Activated T-cell treated with anti-CD3 and anti-CD28 coated beads, Interleukin-2, amount 50 U/mL, for 48 hours (primary cell): Measurements from ENCODE around the gene CBX6.
A peak's percentile ranks its signal among the peaks of the same experiment; 100 is the strongest.
"Not testable (repeated sequence)": the region's sequence is repeated elsewhere in the genome, so short reads cannot be mapped to it uniquely, and the experiment has no call there.

Experiments used
- DNase-seq, 2 experiments: peaks; one replicate each; pipeline ENCODE4 v3.0.0-alpha.2; 2020

The CBX6 gene

DNA sequence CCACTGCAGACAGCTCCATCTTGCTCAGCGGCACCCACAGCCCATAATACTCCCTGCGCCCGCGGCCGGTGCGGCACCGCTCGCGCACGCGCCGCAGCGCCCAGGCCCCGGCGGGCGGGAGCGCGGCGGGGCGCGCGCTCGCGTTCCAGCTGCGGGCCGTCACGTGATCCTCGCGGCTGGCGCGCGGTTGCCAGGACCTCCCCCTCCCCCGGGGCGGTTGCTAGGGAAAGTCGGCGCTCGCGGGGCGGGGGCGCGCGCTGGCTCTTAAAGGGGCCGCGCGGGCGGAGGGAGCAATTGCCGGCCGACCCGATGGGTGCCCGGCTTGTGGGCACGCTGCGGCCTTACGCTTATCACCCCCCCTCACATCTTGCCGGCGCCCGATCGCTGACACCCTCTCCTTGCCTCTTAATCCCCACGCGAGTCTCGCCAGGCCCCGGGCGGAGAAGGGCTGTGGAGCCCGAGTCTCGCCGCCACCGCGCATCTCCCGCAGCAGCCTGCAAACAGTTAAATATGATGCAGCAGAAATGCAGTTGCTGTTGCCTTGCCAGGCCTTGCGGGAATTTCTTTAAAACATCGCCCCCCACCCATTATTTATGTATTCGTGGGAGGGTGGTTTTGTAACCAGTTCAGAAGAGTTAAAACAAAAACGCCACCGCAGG is at the start of gene CBX6:
Gene CBX6, minus strand, starts transcription at position 45 of the 659 bp plus-strand sequence. Its CDS starts 26 bp downstream, at position 19.
- peak; percentile 95 to 97 for DNase-seq

DNA sequence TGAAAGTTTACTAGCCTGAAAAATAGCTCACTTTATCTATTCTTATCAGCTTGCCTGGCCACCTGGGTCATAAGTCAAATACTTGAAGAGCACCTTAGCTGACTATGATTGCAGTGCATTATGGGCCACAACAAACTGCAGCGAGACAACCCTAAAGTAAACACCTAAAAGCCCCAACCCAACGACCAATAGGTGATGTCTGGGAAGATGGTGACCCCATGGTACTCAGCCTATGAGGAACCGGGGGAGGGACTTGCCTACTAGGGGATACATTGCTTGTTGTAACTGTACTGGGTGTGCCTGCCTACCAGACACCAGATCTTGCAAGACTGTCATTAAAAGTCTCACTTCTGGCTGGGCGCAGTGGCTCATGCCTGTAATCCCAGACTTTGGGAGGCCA is 49.8 kb upstream of the CBX6 start:
- DNase-seq = no peak

DNA sequence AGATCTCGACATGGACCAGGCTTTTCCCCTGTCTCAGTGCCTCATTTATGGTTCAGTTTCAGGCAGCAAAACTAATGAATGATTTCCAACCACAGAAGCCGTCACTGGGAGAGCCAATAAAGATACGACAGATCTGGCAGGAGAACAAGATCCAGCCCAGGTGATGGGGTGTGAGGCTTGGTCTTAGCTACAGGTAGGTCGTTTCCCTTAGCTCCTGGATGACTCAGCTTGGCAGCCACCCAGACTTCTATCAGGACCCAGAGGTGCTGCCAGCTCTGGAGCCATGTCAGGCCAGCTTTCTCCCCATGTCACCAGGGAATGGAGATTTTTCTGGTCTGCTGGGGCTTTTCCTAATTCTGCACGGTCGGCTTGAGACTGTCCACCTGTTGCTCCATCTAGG is 49.1 kb upstream of the CBX6 start:
- DNase-seq = no peak

DNA sequence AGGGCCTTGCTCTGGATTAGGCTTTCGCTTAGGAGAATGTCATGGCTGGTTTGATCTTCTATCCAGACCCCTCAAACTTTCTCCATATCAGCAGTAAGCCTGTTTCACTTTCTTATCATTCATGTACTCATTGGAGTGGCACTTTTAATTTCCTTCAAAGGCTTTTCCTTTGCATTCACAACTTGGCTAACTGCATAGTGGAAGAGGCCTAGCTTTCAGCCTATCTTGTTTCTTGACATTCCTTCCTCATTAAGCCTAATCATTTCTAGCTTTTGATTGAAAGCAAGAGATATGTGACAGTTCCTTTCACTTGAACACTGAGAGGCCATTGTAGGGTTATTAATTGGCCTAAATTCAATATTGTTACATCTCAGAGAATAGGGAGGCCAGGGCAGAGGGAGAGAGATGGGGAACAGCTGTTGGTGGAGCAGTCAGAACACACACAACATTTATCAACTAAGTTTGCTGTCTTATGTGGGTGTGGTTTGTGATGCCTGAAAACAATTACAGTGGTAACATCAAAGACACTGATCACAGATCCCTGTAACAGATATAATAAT is 47.7 kb upstream of the CBX6 start:
- DNase-seq = no peak

DNA sequence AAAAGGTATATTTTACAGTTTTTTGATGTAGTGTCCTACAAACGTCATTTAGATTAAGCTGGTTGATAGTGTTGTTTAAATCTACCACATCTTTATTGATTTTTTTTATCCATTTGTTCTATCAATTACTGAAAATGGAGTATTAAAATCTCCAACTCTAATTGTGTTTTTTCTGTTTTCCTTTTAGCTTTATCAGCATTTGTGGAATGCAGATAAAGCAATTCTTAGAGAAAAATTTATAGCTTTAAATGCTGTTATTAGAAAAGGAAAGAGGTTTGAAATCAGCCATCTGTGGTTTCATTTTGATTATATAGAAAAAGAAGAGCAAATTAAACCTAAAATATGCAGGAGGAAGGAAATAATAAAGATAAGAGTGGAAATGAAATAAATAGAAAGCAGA is 39.4 kb upstream of the CBX6 start:
- no peak for DNase-seq

DNA sequence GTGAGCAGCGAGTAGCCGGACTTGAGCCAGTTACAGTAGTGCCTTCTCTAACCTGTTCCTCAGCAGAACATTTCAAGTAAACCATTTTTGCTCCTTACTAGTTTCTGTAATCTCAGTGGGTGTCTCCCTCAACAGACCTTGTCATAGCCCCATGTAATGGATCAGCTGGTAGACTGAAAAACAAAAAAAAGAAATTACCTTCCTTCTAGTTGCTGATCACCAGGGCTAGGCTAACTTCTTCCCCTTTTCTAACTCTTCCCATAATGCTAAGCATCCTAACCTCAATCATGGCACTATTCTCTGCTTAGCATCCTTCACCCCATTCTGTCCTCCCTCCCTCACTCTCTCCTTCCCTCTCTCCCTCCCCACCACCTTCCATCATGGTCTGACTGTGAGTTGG is 35.8 kb upstream of the CBX6 start:
- no peak for DNase-seq

DNA sequence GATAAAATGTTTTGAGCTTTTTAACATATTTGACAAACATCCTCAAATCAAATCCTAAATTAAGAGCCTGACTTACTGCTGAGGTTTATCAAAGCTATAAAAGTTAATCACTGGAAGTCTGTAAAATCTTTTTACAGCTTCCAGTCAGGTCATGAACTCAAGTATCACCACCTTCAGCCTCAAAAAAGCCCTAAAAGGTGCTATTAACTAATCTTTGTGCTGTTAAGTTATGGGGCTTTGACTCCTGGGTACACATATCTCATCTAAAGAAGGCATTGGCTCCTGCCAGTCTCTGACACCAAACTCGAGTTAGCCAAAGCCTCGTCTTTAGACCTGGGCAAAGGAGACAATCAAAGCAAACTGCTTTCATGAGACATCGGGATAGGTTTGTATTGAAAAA is 34.0 kb upstream of the CBX6 start:
- DNase-seq = no peak

DNA sequence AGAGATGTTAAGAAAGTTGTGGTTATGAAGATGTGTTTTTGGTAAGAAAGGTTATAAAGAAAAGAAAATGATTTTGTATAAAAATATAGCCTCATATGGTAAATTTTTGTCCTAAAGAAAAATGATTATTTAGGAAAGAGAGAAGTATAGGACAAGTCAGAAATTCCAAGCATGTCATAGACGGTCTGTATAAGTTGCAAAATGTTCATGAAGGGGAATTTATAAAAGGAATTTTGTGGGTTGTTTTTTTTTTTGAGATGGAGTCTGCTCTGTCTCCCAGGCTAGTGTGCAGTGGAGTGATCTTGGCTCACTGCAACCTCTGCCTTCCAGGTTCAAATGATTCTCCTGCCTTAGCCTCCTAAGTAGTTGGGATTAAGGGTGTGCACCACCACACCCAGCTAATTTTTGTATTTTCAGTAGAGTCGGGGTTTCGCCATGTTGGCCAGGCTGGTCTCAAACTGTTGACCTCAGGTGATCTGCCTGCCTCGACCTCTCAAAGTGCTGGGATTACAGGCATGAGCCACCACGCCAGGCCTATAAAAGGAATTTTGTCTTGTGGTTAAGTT is 32.1 kb upstream of the CBX6 start:
- not testable (repeated sequence) for DNase-seq

DNA sequence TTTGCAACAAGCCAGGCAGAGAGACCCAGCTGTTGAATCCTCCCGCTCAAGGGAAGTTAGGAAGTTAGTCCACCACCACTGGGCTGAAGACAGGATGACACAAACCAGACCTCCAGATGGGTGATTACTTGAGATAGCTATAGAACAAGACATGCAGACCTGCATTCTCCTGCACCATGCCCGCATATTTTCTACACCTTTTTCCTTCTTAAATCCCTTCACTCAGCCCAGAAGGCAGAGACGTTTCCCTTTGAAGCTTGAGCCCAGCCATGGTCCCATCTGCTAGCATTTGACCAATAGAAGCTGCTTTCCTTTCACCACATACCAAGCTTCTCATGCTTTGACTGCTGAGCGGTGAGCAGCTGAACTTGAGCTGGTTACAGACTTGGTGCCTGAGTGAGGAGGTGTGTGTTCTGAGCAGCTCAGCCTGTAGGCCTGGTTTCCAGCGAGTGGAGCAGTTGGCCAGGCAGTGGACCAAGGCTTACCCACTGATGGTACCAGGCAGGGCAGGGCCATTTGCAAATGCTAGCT is 29.2 kb upstream of the CBX6 start:
- no peak for DNase-seq

DNA sequence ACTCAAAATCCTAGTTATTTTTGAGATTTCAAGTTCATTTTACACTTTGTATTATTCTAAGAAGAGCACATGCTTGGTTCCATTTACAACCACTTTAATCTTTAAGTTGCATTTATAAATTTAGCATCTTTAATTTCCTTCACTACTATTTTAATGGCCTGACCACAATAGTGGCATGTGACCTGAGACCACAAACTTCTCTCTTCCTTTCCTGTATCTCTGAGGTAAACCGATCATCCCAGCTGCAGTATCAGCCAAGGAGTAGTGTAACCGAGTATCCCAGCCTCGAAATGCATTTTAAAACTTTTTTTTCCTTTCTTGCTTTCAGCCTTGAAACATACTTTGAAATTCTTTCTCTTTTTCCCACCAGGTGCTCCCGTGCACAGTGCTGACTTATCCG is 28.7 kb upstream of the CBX6 start:
- no peak for DNase-seq

DNA sequence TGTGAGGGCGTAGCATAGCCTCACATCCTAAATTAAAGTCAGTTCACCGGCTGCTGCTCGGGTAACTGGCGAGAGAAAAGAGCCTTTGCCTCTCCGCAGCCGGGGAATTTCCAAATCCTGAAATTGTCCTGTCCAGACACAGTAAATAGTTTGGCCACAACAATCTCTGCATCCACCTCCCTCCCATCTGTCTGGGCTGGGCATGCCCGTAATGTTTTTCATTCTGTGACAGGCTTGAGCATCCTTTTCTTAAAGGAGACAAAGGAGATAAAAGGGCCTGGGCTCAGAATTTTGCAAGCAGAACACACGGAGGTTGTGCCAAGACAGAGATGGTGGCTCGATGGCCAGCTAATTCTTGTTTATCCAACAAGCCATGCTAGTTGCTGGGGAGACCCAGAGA is 19.2 kb upstream of the CBX6 start:
- DNase-seq = no peak

DNA sequence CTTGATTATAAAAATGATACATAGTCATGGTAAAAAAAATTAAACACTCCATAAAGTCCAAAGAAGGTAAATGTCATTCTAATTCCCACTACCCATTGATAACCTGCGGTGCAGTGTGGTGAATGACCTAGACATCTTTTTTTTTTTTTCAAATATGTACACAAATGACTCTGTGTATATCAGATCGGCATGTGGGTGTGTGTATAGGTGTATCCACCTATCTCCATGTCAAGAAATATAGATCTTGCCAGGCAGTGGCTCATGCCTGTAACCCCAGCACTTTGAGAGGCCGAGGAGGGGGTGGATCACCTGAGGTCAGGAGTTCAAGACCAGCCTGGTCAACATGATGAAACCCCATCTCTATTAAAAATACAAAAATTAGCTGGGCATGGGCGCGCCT is 18.4 kb upstream of the CBX6 start:
- DNase-seq = no peak

DNA sequence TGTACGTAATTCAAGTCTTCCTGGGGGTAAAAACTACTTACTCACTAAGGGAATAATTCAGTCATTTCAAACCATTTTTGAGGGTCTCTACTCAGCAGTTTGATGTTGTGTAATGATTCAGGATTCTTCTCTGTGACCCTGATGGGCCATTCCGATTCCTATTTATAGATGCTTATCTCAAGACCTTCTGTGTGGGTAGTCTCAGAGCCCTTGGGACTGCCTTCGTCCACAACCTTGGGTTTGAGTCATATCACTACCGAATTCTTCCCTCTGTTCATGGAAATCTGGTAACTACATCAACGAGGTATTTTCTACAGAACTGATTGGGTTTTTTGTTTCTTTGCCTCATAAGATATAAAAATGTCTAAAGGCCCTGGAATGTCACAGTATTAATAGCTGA is 14.3 kb upstream of the CBX6 start:
- DNase-seq = no peak

DNA sequence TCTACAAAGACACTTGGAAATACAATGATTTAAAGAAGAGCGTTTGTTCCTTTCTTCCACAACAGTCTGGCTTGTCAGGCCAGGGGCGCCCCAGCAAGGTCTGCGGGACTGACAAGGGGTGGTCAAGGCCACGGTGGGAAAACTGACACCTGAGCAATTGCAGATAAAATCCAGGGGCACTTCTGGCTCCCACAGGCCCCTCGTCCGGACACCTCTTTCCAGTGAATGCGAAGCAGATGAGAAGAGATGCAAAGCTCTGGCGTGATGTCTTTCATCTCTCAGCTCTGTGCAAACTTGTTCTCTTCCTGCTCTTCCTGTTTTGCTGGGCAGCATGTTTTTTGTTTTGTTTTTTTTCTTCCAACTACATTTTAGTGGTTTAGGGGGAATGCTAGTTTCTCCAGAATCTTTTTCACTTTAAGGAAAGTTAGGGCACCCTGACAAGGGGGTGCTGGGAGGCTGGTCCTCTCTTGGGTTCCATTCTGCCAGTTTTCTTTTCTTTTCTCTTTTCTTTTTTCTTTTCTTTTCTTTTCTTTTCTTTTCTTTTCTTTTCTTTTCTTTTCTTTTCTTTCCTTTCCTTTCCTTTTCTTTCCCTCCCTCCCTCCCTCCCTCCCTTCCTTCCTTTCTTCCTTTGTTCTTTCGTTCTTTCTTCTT is 11.1 kb upstream of the CBX6 start:
- no peak for DNase-seq

DNA sequence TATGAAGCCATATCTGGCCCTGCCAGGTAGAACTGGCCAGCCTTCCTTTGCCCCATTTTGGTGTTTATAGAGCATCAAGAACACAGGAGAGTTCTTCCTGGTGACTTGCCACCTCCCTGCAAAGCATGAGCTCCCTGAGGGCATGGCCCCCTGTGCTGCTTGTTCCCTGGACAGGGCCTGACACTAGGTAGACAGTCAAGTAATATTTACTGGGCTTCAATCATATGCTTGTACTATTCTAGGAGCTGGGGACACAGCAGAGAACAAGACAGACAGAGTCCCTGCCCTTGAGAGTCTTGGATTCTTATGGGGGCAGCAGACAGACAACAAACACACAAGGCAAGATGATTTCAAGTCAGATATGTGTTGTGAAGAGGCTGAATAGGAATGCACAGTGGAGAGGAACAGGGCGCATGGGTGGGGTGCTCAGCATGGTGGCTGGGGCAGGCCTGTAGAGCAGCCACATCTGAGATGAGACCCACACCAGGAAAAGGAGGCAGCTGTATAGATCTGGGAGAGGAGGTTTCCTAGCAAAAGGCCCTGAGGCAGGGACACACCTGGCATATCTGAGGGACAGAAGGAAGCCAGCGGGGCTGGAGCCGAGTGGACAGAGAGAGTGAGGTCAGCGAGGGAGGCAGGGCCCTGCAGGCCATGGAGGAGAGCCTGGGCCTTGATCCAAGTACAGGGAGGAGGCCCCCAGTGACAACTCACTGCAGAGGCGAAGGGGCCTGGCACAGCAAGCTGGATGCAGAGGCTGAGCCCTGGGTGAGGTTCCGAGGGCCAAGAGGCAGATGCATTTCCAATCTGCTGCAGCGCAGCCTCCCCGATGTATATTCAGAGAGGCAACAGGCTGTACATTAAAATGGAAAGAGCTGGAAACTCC is 10.2 kb upstream of the CBX6 start:
- DNase-seq = no peak

DNA sequence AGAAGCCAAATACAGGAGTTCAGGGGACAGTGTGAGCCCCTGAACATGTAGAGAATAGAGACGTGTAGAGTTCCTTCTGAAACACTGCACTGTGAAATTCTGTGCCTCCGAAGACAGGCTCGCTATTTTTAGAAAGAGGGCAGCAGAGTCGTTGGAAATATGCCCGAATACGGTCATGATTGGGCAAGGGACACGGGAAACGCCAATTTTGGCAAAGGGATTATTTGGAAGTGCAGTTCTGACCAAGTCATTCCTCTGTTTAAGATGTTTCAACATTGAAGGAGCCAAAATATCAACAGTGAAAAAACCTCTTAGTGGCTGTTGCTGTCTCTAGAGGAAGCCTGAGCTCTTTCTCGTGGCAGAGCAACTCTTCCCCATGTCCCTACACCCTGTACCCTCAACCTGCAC is 9.5 kb upstream of the CBX6 start:
- DNase-seq = no peak

DNA sequence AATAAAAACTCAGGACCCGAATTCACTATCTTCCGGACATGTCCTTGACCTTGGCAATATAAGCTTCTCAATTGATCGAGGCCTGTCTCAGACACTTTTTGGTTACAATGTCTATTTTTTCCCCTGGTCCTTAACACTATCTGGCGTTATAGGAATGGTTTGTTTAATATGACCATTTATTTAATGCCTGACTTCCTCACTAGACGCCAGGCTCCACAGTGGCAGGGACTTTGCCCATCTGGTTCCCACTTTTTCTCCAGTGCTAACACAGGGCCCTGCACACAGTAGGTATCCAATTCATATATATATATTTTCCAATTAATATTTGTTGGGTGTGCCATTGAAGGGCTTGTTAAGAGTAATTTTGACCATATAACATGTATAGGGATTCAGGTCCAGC is 7.9 kb upstream of the CBX6 start:
- no peak for DNase-seq

DNA sequence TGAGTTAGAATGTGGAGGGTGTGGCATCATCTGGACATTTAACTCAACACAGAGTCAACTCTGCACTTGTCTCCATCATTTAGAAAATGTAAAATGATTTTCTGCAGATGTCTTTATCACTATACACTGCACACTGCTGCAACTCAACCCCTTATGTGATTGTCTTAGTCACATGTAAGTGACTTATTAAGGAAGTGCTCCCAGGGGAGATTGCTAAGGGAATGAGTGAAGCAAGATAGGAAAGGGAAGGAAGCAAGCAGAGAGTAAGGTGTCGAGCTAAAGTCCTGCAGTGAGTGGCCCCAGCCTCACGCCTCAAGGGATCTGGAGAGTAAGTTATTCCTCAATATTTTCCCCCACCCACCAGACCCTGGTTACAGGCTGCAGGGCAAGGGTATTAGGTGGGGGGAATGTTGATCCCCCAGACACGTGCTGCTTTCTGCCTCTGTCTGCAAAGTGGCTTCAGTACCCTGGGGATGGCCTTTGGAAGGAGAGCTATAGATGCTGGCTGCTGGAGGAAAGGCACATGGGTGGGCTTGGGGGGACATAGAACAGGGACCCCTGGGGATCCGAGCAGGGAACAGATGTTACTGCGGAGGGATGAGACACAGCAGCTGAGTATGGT is 7.2 kb upstream of the CBX6 start:
- DNase-seq = no peak

DNA sequence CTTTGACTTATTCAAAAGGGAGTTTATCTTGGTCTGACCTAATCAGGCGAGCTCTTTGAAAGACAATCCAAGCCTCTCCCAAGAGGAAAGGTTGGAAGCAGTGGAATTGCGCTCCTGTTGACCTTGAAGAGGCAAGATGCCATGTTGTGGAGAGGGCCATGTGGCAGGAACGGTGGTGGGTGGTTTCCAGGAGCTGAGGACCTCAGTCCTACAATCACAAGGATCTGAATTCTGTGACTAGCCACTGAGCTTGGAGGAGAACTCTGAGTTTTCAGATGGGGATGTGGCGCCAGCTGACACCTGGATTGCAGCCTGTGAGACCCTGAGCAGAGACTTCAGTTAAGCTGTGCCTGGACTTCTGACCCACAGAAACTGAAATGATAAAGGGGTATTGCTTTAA is 6.0 kb upstream of the CBX6 start:
- no peak for DNase-seq

DNA sequence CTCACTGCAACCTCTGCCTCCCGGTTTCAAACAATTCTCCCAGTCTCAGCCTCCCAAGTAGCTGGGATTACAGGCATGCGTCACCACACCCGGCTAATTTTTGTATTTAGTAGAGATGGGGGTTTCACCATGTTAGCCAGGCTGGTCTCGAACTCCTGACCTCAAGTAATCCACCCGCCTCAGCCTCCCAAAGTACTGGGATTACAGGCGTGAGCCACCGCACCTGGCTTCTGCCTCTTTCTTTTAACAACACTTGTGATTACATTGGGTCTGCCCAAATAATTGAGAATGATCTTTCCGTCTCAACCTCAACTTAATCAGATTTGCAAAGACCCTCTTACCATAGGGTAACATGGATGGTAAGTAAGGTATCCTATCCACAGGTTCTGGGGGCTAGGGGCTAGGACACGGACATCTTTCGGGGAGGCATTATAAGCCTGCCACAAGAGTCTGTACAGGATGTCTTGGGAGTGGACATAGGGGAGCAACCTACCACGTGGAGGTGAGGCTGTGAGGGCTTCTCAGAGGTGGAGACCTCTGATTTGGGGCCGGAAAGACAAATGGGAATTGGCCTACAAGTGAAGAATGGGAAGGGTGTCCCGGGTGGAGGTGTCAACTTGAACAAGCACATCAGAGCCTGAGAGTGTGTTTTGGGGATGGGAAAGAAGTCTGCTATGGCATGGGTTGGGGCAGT is 2.7 kb upstream of the CBX6 start:
- no peak for DNase-seq

DNA sequence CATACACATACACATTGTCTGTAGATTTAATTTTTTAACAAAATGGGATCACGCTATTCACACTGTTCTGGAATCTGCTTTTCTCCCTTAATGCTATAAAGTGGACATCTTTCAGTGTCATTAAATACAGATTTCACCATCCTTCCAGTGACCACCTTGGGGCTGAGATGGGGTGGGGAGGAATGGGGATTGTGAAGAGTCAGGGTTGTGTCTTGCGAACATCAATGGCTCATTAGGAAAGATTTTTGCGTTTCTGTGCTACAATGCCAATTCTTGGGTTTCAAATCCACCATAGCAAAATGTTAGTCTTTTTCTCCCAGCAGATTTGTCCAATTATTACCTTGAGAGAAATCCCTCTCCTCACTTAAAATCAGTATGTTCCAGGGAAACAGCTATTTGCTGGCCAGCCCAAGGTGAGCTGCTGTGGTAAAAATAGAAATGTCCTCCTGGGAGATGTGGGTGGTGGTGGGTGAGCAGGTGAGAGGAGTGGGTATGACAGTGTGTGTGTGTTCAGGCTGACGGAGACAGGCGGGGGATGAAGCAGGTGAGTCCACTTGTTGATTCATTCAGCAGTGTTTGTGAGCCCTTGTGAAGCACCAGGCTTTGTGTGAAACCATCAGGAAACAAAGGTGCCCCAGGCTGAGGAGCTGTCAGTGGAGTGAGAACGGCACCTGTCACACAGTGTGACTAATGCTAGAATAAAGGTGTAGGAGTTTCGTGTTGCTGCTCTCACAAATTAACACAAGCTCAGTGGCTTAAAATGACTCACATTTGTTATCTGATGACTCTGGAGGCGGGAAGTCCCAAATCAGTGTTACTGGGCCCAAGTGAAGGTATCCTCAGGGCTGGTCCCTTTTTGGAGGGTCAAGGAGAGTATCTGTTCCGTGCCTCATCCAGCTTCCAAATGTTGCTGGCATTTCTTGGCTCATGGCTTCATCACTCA is 1.7 kb upstream of the CBX6 start:
- peak; percentile 79 to 81 for DNase-seq
